Nephron progenitor cell (in vitro differentiated cells): ENCODE data around the gene INSRR.

ENCODE experiments used
- DNase-seq: peaks from one replicate; pipeline ENCODE4 v3.0.0; 2021
- H3K27ac Mint-ChIP-seq: 2 replicates; pipeline ENCODE4 v1.8.0; 2021; ENCODE audit warnings: mild to moderate bottlenecking, moderate library complexity, mixed read lengths
- H3K27me3 Mint-ChIP-seq: 2 replicates; pipeline ENCODE4 v1.8.0; 2021; ENCODE audit warnings: mild to moderate bottlenecking, low read depth, mixed read lengths; ENCODE audit not compliant: poor library complexity
- H3K36me3 Mint-ChIP-seq: 2 replicates; pipeline ENCODE4 v1.8.0; 2021; ENCODE audit warnings: low read depth, mixed read lengths
- H3K4me1 Mint-ChIP-seq: 2 replicates; pipeline ENCODE4 v1.8.0; 2021; ENCODE audit warnings: mixed read lengths
- H3K4me3 Mint-ChIP-seq: 2 replicates; pipeline ENCODE4 v1.8.0; 2021; ENCODE audit warnings: mild to moderate bottlenecking, moderate library complexity, mixed read lengths
- H3K9me3 Mint-ChIP-seq: 2 replicates; pipeline ENCODE4 v1.8.0; 2021; ENCODE audit warnings: mild to moderate bottlenecking, moderate library complexity, mixed read lengths
- TF ChIP-seq, protein P1 (sequence below): fragments of 200-600 bp; sonication (generic); IDR thresholded peaks from 2 replicates; pipeline ENCODE4 v1.5.0; 2021; ENCODE audit warnings: antibody characterized with exemption

Gene INSRR

DNA sequence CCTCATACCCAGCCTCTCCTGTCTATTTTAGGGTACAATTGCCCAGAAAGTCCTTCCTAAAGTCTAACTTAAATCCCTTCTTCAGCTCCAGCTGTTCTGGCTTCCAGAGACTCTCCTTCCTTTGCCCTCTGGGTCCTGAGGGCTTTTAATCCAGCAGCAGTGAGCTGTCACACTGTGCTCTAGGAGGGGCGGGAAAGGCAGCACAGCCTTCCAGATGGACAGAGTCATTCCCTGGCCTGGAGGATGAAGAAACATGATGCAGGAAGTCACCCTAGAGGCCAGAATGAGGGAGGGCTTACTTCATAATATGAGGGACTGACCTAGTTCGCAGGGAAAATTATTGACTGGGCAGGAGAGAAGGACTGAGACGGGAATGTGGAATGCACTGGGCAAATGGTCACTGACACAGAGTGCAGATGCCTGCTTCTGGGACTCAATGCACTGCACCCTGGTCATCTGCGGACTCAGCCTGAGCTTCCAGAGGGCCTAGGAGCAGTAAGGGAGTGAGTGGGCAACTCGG lies 43.5 kb downstream of the INSRR start:
- peak overlapping the region; percentile 85 for H3K27ac Mint-ChIP-seq
- H3K36me3 Mint-ChIP-seq: peaks cover 5% of the 10 kb centered on the region
- TF ChIP-seq, protein P1, sequence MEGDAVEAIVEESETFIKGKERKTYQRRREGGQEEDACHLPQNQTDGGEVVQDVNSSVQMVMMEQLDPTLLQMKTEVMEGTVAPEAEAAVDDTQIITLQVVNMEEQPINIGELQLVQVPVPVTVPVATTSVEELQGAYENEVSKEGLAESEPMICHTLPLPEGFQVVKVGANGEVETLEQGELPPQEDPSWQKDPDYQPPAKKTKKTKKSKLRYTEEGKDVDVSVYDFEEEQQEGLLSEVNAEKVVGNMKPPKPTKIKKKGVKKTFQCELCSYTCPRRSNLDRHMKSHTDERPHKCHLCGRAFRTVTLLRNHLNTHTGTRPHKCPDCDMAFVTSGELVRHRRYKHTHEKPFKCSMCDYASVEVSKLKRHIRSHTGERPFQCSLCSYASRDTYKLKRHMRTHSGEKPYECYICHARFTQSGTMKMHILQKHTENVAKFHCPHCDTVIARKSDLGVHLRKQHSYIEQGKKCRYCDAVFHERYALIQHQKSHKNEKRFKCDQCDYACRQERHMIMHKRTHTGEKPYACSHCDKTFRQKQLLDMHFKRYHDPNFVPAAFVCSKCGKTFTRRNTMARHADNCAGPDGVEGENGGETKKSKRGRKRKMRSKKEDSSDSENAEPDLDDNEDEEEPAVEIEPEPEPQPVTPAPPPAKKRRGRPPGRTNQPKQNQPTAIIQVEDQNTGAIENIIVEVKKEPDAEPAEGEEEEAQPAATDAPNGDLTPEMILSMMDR: no peak
- H3K4me1 Mint-ChIP-seq: peaks cover 57% of the 10 kb centered on the region
- no peak overlapping the region for H3K4me3 Mint-ChIP-seq
- peaks cover 46% of the 10 kb centered on the region for H3K27me3 Mint-ChIP-seq
- DNase-seq: no peak
- peaks cover 5% of the 10 kb centered on the region for H3K9me3 Mint-ChIP-seq

GRCh38 chr1:156814571-156815260 lies 44.2 kb downstream of the INSRR start:
- TF ChIP-seq, protein P1: no peak
- Mint-ChIP-seq H3K9me3 (no peaks in the 10 kb centered on the region), H3K4me1 (peaks cover 58% of the 10 kb centered on the region), H3K36me3 (peaks cover 5% of the 10 kb centered on the region), H3K27me3 (peaks cover 44% of the 10 kb centered on the region), H3K4me3 (peak overlapping the region; percentile 75), H3K27ac (no peak overlapping the region)
- DNase-seq: no peak

- DNase-seq: peak; percentile 65
- TF ChIP-seq, protein P1: peak; percentile 40
- Mint-ChIP-seq H3K4me1 (peaks cover 66% of the 10 kb centered on the region), H3K36me3 (peaks cover 5% of the 10 kb centered on the region), H3K27ac (no peak overlapping the region), H3K4me3 (peak overlapping the region; percentile 75), H3K9me3 (no peaks in the 10 kb centered on the region), H3K27me3 (peaks cover 42% of the 10 kb centered on the region)
These were observed 45.0 kb downstream of the INSRR start for GRCh38 chr1:156813750-156814570.

- DNase-seq: no peak
- H3K4me3 Mint-ChIP-seq: peak overlapping the region; percentile 75
- TF ChIP-seq, protein P1: no peak
- no peak overlapping the region for H3K27ac Mint-ChIP-seq
- peaks cover 72% of the 10 kb centered on the region for H3K4me1 Mint-ChIP-seq
- H3K36me3 Mint-ChIP-seq: peaks cover 5% of the 10 kb centered on the region
- H3K27me3 Mint-ChIP-seq: peaks cover 36% of the 10 kb centered on the region
- H3K9me3 Mint-ChIP-seq: no peaks in the 10 kb centered on the region
These were observed 45.6 kb downstream of the INSRR start for GRCh38 chr1:156813298-156813697.

GRCh38 chr1:156812293-156812990 lies 46.5 kb downstream of the INSRR start:
- peaks cover 9% of the 10 kb centered on the region for H3K36me3 Mint-ChIP-seq
- H3K9me3 Mint-ChIP-seq: no peaks in the 10 kb centered on the region
- H3K4me3 Mint-ChIP-seq: peak overlapping the region; percentile 75
- H3K27me3 Mint-ChIP-seq: peaks cover 33% of the 10 kb centered on the region
- peak overlapping the region; percentile 79 for H3K27ac Mint-ChIP-seq
- H3K4me1 Mint-ChIP-seq: peaks cover 80% of the 10 kb centered on the region
- no peak for DNase-seq
- TF ChIP-seq, protein P1: no peak
